ENCODE results near the gene ACER1.
"Not testable (repeated sequence)": the region's sequence is repeated elsewhere in the genome, so short reads cannot be mapped to it uniquely, and the experiment has no call there.

The ACER1 gene, protein sequence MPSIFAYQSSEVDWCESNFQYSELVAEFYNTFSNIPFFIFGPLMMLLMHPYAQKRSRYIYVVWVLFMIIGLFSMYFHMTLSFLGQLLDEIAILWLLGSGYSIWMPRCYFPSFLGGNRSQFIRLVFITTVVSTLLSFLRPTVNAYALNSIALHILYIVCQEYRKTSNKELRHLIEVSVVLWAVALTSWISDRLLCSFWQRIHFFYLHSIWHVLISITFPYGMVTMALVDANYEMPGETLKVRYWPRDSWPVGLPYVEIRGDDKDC

DNA sequence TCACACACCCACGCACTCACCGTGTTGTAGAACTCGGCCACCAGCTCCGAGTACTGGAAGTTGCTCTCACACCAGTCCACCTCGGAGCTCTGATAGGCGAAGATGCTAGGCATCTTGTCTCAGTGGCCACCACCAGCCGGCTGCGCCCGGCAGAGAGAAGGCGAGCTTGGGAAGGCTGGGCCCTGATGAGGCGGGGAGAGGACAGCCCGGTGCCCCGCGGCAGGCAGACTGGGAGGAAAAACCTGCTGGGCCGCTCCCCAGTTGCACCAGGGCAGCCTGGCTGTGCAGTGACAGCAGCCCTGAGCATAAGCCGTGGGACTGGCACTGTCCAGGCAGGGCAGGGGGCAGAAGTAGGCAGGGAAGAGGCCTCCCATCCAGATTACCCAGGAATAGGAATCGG is at the start of gene ACER1:
Gene ACER1 (minus strand): TSS at position 174 of the 400 bp plus-strand sequence. CDS start 61 bp downstream, at position 113.
- DNase-seq: no peak

- DNase-seq: no peak
Measured at GRCh38 chr19:6383188-6383587, 49.8 kb upstream of the ACER1 start.

DNA sequence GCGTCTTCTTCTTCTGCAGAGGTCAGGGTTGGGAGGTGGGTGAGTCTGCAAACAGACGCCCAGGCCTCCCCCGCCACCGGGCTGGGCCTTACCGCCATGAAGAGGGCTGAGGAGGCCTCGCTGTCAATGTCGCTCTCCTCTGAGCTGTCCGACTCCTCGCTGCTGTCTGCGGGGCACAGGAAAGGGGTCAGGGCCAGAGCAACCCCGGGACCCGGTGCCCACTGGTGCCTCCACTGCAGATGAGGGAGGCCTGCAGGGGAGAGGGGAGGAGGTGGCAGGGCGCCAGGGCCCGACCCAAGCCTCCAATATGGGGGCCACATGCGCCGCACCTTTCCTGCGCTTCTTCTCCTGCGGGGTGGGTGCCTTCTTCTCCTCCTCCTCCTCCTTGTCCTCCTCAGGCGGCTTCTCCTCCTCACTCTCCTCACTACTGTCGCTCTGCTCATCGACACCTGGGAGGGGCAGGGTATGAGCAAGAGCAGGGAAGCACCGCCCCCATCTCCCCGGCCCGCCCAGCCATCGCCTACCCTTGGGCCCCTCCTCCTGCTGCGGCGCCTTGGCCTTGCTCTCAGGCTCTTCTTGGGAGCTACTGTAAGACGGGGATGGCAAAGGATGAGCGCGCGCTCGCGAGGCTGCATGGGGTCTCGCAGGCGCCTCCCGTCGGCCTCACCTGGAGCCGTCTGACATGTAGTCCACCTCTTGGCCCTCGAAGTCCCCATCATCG is 47.8 kb upstream of the ACER1 start:
- DNase-seq: no peak

GRCh38 chr19:6379744-6380143 is 46.3 kb upstream of the ACER1 start:
- DNase-seq: no peak

DNA sequence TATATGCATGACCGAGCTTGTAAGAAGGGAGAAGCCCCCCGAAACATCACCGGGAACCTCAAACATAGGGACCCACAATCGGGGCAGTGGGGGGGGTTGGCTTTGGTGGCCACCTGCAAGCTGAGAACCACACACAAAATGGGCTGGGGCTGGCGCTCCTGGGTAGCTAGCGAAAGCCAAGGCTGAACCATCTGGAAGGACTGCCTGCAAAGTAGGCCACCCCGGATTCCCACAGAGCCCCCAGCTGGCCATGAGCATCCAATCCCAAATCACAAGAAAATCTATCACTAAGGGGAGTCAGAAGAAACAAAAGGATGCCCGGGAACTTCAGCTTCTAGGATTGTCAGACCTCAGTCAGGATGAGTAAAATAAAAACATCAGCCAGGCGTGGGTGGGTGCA is 45.1 kb upstream of the ACER1 start:
- DNase-seq: no peak

- DNase-seq: no peak
Measured at GRCh38 chr19:6378041-6378440, 44.6 kb upstream of the ACER1 start.

DNA sequence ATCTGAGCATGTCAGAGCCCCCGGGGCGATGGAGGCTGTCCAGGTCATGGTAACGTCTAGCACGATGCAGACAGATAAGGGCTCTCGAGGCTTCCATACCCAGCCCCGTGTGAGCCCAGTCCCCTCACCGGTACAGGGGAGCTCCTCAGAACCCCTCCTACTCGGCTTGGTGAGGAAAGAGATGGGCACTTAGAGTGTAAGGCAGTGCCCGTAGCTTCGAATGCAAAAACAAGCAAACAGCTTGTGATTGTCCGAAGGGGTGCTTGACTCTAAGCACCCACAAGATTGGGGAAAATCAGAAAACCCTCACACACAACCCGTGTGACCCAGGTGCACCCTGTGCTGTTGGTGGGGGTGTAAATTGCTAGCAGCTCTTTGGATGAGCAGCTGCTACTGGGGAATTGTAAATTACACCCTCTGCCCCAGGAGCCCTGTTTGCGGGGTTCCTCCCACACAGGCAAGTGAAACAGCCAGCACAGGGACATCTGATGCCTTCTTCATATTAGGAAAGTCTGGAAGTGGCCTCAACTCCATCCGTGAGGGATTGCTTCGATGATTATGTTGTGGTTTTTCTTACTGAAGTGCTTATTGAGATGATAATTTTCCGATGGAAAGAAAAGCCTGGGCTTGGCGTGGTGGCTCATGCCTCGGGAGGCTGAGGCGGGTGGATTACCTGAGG is 43.2 kb upstream of the ACER1 start:
- DNase-seq: no peak

- DNase-seq: no peak
Measured at GRCh38 chr19:6375411-6376010, 42.1 kb upstream of the ACER1 start, which contains the start of gene PSPN. Gene PSPN (minus strand): TSS chr19:6375933. CDS start chr19:6375849, 84 bp downstream.

DNA sequence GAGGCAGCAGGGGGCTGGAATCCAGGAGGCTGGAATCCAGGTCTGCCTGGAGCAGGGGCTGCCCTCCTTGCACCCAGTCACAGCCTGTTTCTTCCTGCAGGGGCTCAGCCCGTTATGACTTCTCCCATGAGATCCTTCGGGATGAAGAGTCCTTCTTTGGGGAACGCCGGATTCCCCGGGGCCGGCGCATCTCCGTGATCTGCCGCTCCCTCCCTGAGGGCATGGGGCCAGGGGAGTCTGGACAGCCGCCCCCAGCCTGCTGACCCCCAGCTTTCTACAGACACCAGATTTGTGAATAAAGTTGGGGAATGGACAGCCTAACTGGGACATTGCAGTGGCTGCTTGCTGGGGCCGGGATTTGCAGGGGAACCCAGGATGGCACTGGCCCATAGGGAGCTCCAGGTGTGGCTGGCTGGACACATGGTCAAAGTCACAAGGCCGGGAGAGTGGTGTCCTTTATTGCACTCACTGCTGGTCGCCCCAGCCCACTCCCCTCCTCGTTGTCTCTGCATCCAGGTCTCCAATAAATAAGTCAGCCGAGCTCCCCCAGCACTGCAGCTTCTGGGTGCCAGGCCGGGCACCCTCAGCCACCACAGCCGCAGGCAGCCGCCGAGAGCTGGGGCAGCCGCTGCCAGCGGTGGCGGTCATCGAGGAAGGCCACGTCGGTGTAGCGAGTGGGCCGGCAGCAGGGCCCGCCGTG is 41.4 kb upstream of the ACER1 start:
- DNase-seq: no peak

DNA sequence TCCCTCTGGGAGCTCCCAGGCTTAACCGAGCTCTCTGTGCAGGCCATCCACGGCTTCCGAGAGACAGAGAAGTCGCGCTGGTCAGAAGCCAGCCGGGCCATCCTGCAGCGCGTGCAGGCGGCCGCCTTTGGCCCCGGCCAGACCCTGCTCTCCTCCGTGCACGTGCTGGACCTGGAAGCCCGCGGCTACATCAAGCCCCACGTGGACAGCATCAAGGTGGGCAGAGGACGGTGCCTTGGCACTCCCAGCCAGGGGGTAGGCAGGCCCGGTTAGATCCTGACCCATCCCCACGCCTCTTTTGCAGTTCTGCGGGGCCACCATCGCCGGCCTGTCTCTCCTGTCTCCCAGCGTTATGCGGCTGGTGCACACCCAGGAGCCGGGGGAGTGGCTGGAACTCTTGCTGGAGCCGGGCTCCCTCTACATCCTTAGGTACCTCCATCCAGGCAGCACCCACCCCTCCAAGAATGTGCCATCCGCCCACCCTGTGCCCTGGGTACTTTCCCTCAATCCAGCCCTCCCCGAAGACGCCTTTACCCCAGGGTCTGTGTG is 40.8 kb upstream of the ACER1 start:
- DNase-seq: no peak

- no peak for DNase-seq
Measured at GRCh38 chr19:6373813-6374108, 40.3 kb upstream of the ACER1 start.

DNA sequence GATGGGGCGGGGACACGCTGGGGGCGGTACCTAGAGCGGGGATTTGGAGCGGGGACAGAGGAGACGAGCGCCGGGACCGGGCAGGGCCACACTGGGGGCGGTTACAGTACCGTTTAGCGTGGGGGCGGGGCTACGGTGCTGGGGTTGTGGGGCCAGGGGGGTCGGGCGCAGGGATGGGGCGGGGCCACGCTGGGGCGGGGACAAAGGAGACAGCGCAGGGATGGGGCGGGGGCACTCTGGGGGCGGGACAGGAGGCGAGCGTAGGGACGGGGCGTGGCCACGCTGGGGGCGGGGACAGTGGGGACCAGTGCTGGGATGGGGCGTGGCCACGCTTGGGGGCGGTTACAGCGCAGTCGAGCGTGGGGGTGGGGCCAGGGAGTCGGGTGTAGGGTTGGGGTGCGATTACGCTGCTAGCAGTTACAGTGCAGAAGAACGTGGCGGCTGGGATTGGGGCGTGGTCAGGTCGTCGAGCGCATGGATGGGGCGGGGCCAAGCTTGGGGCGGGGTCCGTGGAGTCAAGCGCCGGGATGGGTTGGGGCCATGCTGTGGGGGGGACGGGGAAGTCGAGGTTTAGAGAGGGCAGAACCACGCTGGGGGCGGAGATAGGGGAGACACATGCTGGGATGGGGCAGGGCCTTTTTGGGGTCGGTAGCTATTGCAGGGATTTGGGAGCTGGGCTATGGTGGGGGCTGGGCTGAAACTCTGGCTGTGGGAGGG is 39.8 kb upstream of the ACER1 start:
- DNase-seq: peak; percentile 99

DNA sequence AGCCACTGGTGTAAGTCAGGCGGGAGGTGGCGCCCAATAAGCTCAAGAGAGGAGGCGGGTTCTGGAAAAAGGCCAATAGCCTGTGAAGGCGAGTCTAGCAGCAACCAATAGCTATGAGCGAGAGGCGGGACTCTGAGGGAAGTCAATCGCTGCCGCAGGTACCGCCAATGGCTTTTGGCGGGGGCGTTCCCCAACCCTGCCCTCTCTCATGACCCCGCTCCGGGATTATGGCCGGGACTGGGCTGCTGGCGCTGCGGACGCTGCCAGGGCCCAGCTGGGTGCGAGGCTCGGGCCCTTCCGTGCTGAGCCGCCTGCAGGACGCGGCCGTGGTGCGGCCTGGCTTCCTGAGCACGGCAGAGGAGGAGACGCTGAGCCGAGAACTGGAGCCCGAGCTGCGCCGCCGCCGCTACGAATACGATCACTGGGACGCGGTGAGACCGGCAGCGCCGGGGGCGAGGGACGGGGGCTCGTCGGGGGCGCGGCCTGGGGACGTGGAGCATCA is 39.2 kb upstream of the ACER1 start, which contains the start of gene ALKBH7:
Gene ALKBH7 (plus strand): TSS at position 201 of the 502 bp plus-strand sequence. CDS start 27 bp downstream, at position 228.
- peak; percentile 100 for DNase-seq

- no peak for DNase-seq
Measured at GRCh38 chr19:6364353-6364752, 30.9 kb upstream of the ACER1 start.

- DNase-seq: no peak
Measured at GRCh38 chr19:6362351-6362801, 29.0 kb upstream of the ACER1 start.

DNA sequence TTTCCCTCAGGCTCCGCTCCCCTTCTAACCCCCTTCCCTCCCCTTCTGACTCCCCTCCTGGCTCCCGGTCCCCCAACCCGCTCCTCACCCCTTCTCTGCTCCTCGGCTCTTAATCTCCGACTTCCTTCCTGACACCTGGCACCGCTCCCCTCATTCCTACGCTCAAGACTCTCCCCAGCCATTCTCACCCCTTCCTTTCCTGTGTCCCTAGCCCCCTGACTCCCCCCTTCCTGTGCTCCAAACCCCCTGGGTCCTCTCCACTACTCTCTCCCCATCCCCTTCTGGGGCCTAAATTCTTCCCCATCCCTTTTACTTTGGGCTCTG is 28.6 kb upstream of the ACER1 start:
- DNase-seq: no peak

GRCh38 chr19:6360857-6361216 is 27.4 kb upstream of the ACER1 start:
- DNase-seq: not testable (repeated sequence)

GRCh38 chr19:6360445-6360844 is 27.0 kb upstream of the ACER1 start:
- not testable (repeated sequence) for DNase-seq

GRCh38 chr19:6359568-6360341 is 26.3 kb upstream of the ACER1 start:
- no peak for DNase-seq

DNA sequence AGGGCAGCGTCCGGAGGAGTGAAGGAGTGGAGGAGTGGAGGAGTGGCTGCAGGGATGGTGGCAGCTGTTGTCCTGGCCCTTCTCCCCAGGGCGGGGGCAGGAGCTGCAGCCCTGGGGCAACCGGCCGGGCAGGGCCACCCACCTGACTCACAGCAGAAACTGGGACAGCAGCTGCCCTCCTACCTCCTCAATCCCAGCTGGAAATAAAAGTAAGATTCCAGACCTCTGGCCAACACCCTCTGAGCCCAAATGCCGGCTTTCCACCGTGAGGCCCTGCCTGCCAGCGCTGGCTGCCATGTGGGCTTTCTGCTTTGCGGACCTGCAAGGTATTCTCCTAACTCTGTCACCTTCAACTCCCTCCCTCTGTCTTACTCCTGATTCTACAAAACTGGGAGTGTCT is 24.6 kb upstream of the ACER1 start:
- DNase-seq: no peak

GRCh38 chr19:6357174-6357573 is 23.8 kb upstream of the ACER1 start:
- DNase-seq: no peak
